ENCODE measurements around the gene GYS2. TPM values are rescaled to one million over a fixed set of nuclear protein-coding genes. Genes with fewer than 3 reads are reported as not detected.

Gene GYS2
- total and polyA plus RNA-seq, 9 of the 15 experiments (the other 6 are each of a cell fraction or from before 2014, with no cell fraction given) = not detected

- Histone ChIP-seq H4K20me1 (replicated peaks; ENCODE audit: control insufficient read depth, insufficient read depth, low read length) (no peaks in the 10 kb centered on the region), H3K4me1 (replicated peaks in 1 of 2; ENCODE audit: control insufficient read depth in 2 of 2, insufficient read depth in 2 of 2, low read length in 2 of 2) (no peaks in the 10 kb centered on the region; a peak in 1 of 5 replicates), H2AFZ (ENCODE audit: low read depth, low read length) (no peak overlapping the region), H3K27ac (ENCODE audit: extremely low read depth, low read depth, low read length) (no peak overlapping the region), H3K9me1 (ENCODE audit: control insufficient read depth, insufficient read depth, low read length) (no peaks in the 10 kb centered on the region), H3K36me3 (ENCODE audit: control insufficient read depth, insufficient read depth, low read length) (peaks cover 92% of the 10 kb centered on the region), H3K4me2 (ENCODE audit: insufficient read depth, low read length) (no peak overlapping the region), H3K79me2 (ENCODE audit: control insufficient read depth, insufficient read depth, low read length) (peaks cover 58% of the 10 kb centered on the region), H3K9me3 (replicated peaks; ENCODE audit: control insufficient read depth, insufficient read depth, low read depth, low read length) (no peaks in the 10 kb centered on the region), H3K4me3 (no peak overlapping the region), H3K9ac (ENCODE audit: insufficient read depth in 1 of 2, low read depth in 2 of 2, low read length in 2 of 2) (no peak overlapping the region), H3K27me3 (ENCODE audit: control insufficient read depth in 2 of 2, insufficient read depth in 2 of 2, low read length in 2 of 2) (no peaks in the 10 kb centered on the region)
- ChIA-PET CTCF (ENCODE audit: low intra/inter-chr PET ratio) (no interaction called here), POLR2A (interaction anchor here (1.5 kb wide), 1 partner anchor 9 kb away, joined by 5 read pairs; no protein-coding TSS in a partner anchor)
- intact Hi-C loops (cut with micrococcal nuclease) = no loop called here
- no TSS peak for BruUV-seq (replicated peaks)
- FAIRE-seq (no peak), DNase-seq (ENCODE audit: extremely low read depth in 1 of 4, low spot score in 3 of 4) (no peak), ATAC-seq (no peak; the same call in 2 of the 3 replicates)
- 70% methylated on average over 1 of the region's 1 CpG for WGBS (ENCODE audit: insufficient coverage, low coverage, missing lambda C conversion rate)
- in situ Hi-C loops (cut with MboI) = no loop called here
- TF ChIP-seq ZNF766 (CRISPR knock-in tag; conservative IDR thresholded peaks at IDR 0.05) (no peak), CEBPG (CRISPR knock-in tag; IDR thresholded peaks at IDR 0.05) (no peak), CEBPG (tag; conservative IDR thresholded peaks at IDR 0.05 in 1 of 2, IDR thresholded peaks at IDR 0.05 in 1 of 2) (0 out of 4 replicates have a peak, but pooled peaks of 1 of the 2 experiments have one; percentile 16)
Measured at GRCh38 chr12:21642707-21643389, 38.2 kb upstream of the GYS2 start.

All from K562 (cell line).